IPS-NIHi7 (cell line): ENCODE data around the gene DCAF12.
"Not testable (repeated sequence)": the region's sequence is repeated elsewhere in the genome, so short reads cannot be mapped to it uniquely, and the experiment has no call there.

Experiments used
- DNase-seq: peaks from one replicate; pipeline ENCODE4 v3.0.0; 2012; ENCODE audit warnings: mixed read lengths; ENCODE audit errors: extremely low spot score

Gene DCAF12

DNA sequence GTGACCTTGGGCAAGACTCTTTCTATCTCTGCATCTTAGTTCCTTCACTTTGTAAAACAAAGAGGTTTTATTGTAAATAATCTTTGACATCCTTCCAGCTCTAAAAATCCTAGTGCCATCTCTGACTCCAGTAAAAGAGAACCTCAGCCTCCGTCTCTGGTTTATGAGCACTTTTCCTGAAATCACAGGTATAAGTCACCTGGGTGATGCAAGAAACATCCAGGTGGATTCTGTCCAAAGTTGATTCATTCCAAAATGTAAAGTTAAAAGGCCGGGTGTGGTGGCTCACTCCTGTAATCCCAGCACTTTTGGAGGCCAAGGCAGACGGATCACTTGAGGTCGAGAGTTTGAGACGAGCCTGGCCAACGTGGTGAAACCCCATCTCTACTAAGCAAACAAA lies 56.7 kb downstream of the DCAF12 start:
- DNase-seq: no peak

GRCh38 chr9:34065541-34065940 lies 61.0 kb downstream of the DCAF12 start:
- no peak for DNase-seq

- no peak for DNase-seq
Measured at GRCh38 chr9:34059954-34060353, 66.5 kb downstream of the DCAF12 start.

- no peak for DNase-seq
Measured at GRCh38 chr9:34059281-34059680, 67.2 kb downstream of the DCAF12 start.

DNA sequence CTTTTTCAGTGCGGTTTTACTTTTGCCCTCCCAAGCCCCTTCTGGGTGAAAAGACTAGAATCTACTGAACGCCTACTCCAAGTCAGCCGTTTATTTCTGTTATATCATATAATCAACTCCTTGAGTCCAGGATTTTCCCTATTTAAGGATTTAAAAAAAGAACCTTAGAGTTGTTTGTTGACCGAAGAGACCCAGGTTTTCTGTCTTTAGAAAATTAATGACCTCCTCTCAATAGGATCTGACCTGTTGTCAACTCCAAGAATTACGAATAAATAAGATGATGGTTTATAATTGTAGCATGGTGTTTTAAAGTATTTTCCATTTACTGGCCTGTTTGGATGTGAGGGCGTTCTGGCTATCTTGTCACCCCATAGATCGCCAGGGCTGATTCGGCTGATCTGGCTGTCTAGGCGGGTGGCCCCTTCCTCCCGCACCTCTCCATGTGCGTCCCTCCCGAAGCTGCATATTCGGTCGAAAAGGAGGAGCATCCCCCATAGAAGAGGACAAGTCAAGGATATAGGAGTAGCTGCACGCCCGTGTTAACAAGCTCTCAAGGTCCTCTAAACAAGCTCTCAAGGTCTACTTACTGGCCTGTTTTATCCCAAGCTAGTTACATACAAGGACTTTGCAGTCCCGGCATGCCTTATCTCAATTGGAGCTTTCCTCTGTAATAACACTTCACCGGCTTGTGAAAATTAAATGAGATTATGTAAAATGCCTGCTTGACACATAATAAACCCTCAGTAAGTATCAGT lies 76.7 kb downstream of the DCAF12 start:
- DNase-seq: no peak

DNA sequence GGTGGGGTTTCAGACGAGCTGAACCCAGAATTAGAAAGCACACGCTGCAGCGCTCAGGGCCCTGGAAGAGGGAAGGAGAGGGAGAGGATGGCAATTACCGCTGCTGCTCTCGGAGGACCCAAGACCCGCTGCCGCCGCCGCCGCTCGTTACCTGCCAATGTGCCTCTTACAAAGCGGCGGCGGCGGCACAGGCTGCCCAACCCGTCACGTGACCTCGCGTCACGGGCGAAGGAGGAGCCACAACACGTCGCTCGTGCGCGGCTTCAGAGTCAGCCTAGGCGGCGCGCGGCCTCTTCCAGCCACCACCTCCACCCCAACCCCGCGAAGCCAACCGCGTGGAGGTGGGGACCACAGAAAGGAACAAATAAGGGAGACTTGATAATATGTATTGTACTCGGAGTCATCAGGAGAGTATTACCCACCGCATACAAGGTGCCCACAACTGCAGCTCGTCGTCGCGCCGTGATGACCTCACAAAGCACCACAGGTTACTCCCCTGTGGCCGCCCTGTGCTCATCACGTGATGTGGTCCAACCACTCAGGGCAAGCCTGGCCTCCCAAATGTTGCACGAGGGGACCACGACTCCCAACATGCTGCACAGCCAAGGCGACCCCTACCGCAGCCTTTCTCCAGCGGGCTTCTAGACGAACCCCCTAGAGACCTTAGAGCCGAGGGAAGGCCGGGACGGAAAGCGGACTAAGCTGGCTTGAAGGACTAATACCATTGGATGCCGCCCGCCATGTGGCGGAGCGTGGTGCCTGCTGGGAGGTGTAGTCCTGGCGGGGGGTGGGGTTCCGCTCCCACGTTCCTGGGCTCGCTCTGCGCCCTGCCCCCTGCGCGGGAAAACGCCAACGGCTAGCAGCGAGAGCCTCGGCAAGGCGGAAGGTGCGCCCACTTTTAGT lies 77.5 kb downstream of the DCAF12 start, which contains the start of gene UBAP2:
TSS of gene UBAP2 (minus strand) at position 161 of the 903 bp plus-strand sequence. CDS start 31,739 bp downstream, outside the sequence.
- peak; percentile 93 for DNase-seq

DNA sequence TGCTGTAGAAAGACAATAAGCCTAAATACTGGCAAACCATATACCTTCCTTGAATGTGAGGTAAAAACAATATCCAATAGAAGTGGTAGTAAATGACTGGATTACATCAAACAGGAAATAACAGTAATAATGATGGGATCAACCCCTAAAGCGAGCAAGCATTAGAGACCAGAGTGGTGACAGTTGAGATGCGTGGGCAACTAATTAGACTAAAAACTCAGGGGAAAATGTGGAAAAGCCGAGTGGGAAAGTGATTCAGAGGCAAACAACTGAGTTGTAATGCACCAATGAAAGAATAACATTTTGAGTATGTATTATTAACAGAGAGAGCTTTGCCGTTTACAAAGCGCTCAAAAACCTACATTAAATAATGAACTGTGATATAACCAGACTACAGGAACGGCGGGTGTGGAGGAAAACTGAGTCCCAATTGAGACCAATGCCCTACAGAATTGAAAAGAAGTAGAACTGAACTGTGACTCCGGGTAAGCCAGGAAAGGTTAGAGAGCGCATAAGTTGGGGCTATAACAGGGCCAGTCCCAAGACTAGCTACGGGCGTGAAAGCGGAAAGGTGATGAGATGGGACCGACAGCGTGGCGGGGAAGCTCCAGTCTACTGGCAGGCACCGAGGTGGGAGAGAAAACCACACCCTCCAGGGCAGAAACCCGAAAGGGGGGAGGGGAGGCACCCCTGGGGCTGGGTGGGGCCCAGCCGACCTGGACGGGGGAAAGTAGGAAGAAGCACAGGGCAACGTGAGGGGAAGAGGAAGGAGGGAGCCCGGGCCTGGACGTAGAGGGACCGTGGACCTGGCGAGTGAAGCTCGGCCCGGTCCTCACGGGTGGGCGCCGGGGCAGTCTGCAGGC lies 78.4 kb downstream of the DCAF12 start:
- peak; percentile 52 for DNase-seq

GRCh38 chr9:34046784-34047379 lies 79.6 kb downstream of the DCAF12 start:
- DNase-seq: no peak

DNA sequence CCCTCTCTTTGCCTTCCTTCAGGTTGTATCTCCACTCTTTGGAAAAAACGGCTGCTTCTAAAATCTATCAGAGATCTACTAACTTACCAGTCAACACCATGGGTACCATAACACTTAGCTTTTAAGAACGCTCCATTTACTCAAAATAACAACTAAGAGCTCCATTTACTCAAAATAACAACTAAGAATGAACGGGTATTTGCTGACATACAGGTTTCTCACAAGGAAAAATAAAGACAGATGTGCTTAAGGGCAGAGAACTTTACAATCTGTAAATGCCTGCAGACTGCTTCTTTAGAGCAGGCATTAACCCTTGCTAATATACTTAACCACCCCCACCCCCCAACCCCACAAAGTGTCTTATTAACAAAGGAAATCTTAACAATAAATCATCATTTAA lies 80.6 kb downstream of the DCAF12 start:
- DNase-seq: no peak

GRCh38 chr9:34042074-34042473 lies 84.4 kb downstream of the DCAF12 start:
- DNase-seq: not testable (repeated sequence)

- not testable (repeated sequence) for DNase-seq
Measured at GRCh38 chr9:34038851-34039250, 87.6 kb downstream of the DCAF12 start.

- DNase-seq: no peak
Measured at GRCh38 chr9:34037626-34038025, 88.9 kb downstream of the DCAF12 start.

GRCh38 chr9:34036625-34037024 lies 89.9 kb downstream of the DCAF12 start:
- no peak for DNase-seq
